DLD1 (cell line): Measurements from ENCODE around the gene KRT2.

Source experiments
- in situ Hi-C: cut with HindIII; loops from 2 replicates; pipeline ENCODE4 v1.10.0; 2017; ENCODE audit warnings: low sequenced_read_pairs

The KRT2 gene

DNA sequence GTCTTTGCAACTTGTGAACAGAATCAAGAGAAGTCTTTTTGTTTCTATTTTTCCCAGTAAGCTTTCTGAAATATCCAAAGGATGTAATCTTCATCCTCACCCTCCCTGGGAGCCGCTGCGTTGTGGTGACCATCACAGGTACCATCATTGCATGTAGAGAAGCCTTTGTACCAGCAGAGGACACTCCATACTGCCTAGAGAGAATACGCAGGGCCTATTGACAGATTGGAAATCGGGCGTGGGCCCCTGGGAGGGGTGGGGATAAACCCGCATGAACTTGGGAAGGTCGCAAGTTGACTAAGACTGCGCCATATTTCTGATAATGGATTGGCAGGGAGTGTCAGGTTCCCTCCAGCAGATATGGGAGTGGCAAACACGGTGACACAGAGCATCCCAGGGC is 15.5 kb upstream of the KRT2 start:
- in situ Hi-C loops = no loop called here

DNA sequence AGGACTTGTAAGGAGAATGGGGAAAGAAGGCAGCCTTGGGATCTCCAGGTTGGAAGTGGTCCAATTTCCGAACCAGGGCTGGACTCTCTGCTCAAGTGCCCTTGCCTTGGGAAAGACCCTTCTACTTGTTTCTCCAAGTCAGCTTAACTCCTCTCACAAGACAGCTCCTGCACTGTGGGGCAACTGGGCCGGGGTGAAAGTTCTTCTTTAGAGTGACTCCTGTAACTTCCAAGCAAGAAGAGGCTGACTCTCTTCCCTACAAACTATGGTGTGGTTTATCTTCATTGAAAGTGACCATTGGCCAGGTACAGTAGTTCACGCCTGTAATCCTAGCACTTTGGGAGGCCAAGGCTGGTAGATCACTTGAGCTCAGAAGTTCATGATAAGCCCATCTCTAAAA is 14.5 kb upstream of the KRT2 start:
- in situ Hi-C loops = no loop called here

GRCh38 chr12:52663420-52663819 is 11.4 kb upstream of the KRT2 start:
- in situ Hi-C loops = no loop called here

DNA sequence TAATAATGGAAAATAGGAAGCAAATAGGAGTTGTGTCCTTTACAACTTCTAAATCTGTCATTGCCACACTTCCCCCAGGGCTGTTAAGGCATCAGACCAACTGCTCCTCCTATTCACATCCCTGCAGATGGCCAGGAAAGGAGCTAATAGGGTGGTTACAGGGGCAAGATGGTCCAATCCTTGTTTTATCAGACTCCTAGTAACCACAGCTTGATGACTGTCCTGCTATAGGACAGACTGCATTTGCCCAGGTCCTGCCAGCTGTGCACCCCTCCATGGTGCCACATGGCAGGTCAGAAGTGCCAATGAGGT is 10.9 kb upstream of the KRT2 start:
- in situ Hi-C loops = no loop called here

- in situ Hi-C loops = no loop called here
Observed at GRCh38 chr12:52662093-52662917, 10.3 kb upstream of the KRT2 start.

DNA sequence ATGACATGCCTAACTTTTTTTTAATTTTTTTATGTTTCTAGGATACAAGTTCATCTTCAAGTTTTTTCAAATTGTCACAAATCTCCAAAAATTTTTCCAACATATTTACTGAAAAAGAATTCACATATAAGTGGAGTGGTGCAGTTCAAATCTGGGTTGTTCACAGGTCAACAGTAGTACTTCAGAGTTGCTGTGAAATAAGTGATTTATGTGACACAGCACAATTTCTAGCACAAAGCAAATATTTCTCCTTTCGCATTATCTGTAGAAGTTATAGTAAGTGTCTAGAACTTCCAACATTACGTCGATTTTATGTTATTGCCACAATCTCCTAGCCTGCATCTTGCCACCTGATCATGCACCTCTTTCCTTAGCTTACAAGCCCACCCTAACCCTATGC is 9.7 kb upstream of the KRT2 start:
- in situ Hi-C loops = no loop called here

DNA sequence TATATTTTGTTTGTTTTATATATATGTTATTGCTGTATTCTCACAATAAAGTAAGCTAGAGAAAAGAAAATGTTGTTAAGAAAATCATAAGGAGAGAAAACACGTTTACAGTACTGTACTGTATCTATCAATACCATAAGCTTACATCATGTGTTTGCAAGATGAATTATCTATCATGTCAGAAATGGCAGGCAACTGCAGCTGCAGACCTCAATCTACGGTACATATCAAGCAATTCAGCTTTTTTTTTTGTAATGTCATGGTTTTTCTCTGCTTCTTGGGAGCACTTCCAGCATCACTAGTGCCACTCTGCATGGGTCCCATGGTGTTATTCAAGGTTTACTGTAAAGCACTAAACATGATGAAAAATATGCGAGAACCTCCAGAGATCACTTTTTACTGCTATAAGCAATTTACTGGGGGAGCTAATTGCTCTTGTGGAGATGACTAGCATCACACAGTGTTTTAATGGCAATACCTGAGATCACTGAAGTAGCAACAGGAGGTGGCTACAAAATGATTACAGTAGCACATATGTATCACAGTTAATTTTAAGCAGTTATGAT is 9.0 kb upstream of the KRT2 start:
- in situ Hi-C loops = no loop called here

DNA sequence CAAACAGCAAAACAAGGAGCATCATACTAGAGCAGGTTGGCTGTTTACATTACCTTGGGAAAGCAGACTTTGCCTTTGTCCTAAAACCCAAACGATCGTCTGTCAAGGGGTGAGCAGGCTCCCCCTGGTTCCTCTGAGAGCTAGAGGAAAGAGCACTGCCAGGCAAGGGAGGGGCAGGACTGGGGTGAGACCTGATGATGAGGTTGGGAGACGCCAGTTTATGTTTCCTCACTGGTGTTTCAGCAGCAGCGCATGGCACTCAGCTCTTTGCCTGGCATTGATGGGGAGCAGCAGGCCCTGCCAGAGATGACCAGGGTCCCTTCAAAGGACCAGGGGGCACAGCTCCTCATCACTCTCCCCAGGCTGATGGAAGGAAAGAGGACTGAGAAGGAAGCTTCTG is 7.9 kb upstream of the KRT2 start:
- in situ Hi-C loops = no loop called here

GRCh38 chr12:52659395-52659794 is 7.4 kb upstream of the KRT2 start:
- in situ Hi-C loops = no loop called here

DNA sequence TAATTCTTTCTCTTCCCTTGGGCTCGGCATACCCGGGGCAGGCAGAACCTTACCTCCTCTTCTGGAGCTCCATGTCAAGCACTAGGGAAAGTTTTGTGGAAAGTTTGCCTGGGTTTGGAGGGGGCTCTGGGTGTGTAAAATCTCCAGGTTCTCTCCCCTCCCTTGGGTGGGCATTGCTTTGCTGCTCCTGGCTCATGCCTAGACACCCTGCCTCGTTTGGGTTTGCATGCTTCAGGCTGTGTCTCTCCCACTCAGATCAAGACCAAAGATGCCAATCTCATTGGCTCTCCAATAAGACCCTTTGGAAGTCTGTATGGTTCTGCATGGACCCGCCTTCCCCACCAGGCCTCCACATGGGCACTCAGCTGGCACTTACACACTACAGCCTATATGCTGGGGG is 6.2 kb upstream of the KRT2 start:
- in situ Hi-C loops = no loop called here

DNA sequence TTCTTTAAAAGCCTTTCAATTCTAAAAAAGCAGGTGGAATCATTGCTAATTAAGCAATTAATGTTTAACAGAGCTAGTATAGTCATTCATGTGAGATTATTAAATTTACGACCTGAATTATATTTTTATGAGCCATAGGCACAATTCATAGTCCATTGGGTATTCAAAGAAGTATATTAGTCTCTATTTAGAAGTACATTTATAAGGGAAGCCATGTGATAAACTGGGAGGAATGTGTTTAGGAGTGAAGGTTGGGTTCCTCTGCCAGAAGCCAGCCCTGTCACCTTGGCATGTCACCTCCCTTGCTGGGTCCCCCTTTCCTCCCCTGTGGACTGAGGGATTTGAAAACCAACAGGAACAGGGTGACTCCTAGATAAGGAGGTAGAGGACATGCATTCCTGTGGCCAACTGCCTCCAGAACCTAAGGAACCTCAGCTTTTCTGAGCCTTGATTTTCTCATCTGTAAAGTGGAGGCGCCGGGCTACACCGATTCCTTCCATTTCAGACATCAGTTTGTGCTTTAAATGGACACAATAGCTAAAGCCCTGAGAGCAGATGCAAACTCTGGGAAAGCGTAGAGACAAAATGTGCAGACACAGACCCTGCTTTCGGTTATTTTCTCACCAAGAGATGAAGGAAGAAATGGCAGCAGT is 5.4 kb upstream of the KRT2 start:
- in situ Hi-C loops = no loop called here

DNA sequence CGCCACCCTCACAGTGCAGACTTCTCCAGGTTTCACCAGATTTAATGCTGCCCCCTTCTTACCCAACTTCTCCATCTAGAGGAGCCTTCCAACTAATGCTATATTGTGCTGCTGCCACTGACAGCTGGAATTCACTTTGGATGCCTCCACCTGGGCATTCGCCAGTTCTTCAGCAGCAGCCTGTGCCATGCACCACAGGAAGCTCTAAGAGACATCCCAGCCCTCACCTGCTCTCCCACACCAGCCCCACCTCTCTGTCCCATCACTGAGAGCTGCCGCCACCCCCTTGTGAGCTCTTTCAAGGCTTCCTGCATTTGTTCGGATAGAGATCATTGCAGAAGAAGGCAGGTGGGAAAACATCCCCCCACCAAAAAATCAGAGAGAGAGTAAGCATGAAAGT is 4.6 kb upstream of the KRT2 start:
- in situ Hi-C loops = no loop called here

DNA sequence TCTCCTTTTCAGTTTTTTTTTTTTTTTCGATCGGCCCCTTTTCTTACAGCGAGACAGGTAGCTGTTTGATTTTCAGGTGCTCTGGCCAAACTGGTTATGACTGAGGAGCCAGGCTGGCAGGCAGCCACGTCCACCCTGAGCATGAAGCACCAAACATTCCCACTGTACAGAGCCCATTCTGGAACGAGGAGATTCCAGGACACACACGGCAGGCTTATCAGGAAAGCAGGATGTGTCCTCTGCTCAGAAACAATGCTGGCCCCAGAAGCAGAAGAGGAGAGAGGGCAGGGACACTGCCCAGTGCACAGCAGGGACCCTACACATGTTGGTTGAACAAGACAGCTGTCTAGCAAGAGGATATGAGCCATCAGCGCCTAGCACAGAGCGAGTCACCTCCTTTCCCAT is 3.7 kb upstream of the KRT2 start:
- in situ Hi-C loops = no loop called here

DNA sequence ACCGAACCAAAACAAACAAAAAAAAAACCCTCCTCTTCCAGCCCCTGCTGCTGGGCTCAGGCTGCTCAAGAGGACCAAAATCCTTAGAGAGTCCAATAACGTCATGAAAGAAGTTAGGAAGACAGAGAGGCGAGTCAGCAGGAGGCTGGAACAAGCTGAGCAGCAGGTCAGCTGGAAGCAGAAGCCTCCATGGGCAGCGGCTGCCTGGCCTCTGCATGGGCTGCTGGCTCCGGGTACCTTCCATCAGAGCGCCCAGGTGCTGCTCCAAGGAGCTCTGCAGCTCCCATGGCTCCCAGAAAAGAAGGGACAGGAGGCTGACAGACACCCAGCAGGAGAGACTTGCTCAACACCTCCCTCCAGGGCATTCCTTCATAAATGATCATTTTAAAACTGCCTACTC is 3.2 kb upstream of the KRT2 start:
- in situ Hi-C loops = no loop called here

DNA sequence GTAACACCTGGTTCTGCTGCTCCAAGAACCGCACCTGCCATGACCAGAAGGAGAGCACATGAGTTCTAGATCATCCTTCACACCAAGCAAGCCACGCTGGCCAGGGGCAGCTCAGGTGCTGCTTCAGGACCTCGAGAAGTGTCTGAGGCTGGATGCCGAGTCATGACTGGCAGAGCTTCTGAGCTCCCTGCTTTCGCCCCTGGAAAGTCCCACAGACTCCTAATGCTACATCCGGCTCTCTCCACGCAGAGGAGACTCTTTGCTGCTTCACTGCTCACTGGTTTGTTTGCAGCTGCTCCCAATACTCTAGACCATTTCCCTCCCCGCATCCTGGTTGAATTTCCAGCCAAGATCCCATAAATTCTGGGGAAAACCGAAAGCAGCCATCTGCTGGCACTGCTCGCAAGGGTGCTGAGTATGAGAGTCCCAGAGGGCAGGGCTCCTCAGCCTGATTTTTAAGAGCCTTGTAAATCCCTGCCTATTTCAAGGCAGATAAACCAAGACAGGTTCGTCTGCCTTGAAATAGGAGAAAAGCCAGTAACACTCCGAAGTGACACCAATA is 1.4 kb downstream of the KRT2 start:
- in situ Hi-C loops = no loop called here

DNA sequence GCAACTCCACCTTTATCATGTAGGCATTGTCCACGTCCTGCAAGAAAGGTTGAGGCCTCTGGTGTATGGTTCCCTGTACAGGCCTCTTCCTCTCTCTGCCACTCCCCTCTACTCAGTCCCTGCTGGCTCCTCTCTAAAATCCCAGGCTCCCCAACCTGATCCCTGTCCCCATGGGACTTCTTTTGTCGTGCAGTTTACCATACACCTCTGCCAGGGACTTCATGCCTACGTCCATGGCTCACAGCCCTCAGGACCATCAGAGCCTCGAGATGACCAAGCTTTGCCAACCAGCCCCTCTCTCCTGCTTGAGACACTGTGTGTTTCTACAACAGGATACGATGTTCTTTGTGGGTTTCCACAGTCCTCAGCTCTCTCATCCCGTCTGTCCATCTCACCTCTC is 2.9 kb downstream of the KRT2 start:
- in situ Hi-C loops = loop anchor here (5.0 kb wide), 1 partner anchor 58 kb away; no protein-coding TSS in a partner anchor

GRCh38 chr12:52648012-52648550 is 3.9 kb downstream of the KRT2 start:
- in situ Hi-C loops = loop anchor here (5.0 kb wide), 1 partner anchor 59 kb away; no protein-coding TSS in a partner anchor

GRCh38 chr12:52647601-52648000 is 4.4 kb downstream of the KRT2 start:
- in situ Hi-C loops = loop anchor here (5.0 kb wide), 1 partner anchor 60 kb away; no protein-coding TSS in a partner anchor

DNA sequence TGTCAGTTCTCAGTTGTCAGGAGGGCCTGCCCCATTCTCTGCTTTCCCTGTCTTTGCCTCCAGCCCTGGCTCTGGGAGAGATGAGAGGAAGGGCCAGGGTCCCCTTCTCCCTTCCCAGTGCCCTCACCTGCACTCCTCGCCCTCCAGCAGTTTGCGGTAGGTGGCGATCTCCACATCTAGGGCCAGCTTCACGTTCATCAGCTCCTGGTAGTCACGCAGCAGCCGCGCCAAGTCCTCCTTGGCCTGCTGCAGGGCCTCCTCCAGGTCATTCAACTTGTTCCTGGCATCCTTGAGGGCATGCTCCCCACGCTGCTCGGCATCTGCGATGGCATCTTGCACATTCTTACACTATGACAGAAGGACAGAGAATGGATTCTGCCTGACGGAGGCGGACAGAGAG is 5.4 kb downstream of the KRT2 start:
- in situ Hi-C loops = loop anchor here (5.0 kb wide), 1 partner anchor 61 kb away; no protein-coding TSS in a partner anchor

DNA sequence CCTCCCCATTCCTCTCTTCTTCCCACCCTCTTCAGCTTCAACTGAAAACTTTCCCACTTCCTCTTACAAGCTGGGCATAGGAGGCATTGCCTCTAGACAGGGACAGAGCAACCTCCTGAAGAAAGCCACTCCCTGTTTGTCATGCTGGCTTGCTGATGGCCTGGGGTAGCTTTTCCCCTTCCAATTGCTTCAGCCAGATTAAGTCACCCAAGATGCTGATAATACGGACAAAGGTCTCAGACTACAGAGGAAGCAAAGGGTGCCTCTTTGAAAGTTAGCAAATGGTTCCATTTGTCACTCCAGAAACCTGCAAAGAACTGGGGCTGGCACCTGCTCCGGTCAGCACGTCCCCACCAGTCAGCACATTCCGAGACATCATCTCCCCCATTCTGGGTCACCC is 6.0 kb downstream of the KRT2 start:
- in situ Hi-C loops = loop anchor here (5.0 kb wide), 1 partner anchor 61 kb away; no protein-coding TSS in a partner anchor

- in situ Hi-C loops = loop anchor here (5.0 kb wide), 1 partner anchor 62 kb away; no protein-coding TSS in a partner anchor
Observed at GRCh38 chr12:52645120-52645761, 6.8 kb downstream of the KRT2 start.
